Large intestine (tissue), 12 donors: Measurements from ENCODE around the gene MEIOC. TPM values are rescaled to one million over a fixed set of nuclear protein-coding genes. Genes with fewer than 3 reads are reported as not detected.
"Not testable (repeated sequence)": the region's sequence is repeated elsewhere in the genome, so short reads cannot be mapped to it uniquely, and the experiment has no call there.

Source experiments
- DNase-seq, 2 donors: peaks; one replicate each; pipeline versions ENCODE4 v3.0.0 to v3.0.0-alpha.2; 2013
- H3K27ac ChIP-seq: one replicate; pipeline ENCODE4 v1.5.1; 2013; ENCODE audit warnings: low read length
- H3K27me3 ChIP-seq: 2 replicates; pipeline ENCODE4 v1.6.1; 2013; ENCODE audit warnings: low read length; ENCODE audit not compliant: control insufficient read depth, insufficient read depth
- H3K36me3 ChIP-seq: 2 replicates; pipeline ENCODE4 v1.6.1; 2013; ENCODE audit warnings: low read length; ENCODE audit not compliant: control insufficient read depth, insufficient read depth
- H3K4me1 ChIP-seq: one replicate; pipeline ENCODE4 v1.6.1; 2013; ENCODE audit warnings: low read length; ENCODE audit not compliant: control insufficient read depth, insufficient read depth
- H3K4me3 ChIP-seq: one replicate; pipeline ENCODE4 v1.5.1; 2013; ENCODE audit warnings: low read length
- H3K9me3 ChIP-seq: one replicate; pipeline ENCODE4 v1.6.1; 2013; ENCODE audit warnings: mild to moderate bottlenecking, low read depth, low read length, moderate library complexity; ENCODE audit not compliant: control insufficient read depth
- WGBS: methylation state at CpG from one replicate; pipeline ENCODE4 v1.1.5; 2013; ENCODE audit warnings: low lambda C conversion rate; ENCODE audit not compliant: insufficient coverage; 5-methylcytosine and 5-hydroxymethylcytosine counted together
- long read RNA-seq, 11 donors: transcript quantifications; one replicate each; lab custom pipeline, GENCODE V29; 2026
- polyA plus RNA-seq: library from polyadenylated mRNA; unstranded; fragments of 120-200 nt; gene quantifications from one replicate; pipeline ENCODE4 v1.2.1, GENCODE V29; 2013

MEIOC gene
- polyA plus RNA-seq = 0.55 TPM
- long read RNA-seq, donor 1, partial matches to known transcripts = 19 of 19 reads
- long read RNA-seq, donor 1, other reads (novel, unspliced or antisense) = 0 of 19 reads
- long read RNA-seq, donor 2, partial matches to known transcripts = 5 of 30 reads
- long read RNA-seq, donor 2, other reads (novel, unspliced or antisense) = 25 of 30 reads
- long read RNA-seq, donor 3 = 0 reads
- long read RNA-seq, donor 4 = 0 reads
- long read RNA-seq, donor 5 = 0 reads
- long read RNA-seq, donor 6 = 0 reads
- long read RNA-seq, donor 7 = 0 reads
- long read RNA-seq, donor 8, partial matches to known transcripts = 16 of 38 reads
- long read RNA-seq, donor 8, other reads (novel, unspliced or antisense) = 22 of 38 reads
- long read RNA-seq, donor 9, partial matches to known transcripts = 0 of 19 reads
- long read RNA-seq, donor 9, other reads (novel, unspliced or antisense) = 19 of 19 reads
- long read RNA-seq, donor 10 = 0 reads
- long read RNA-seq, donor 11 = 0 reads

DNA sequence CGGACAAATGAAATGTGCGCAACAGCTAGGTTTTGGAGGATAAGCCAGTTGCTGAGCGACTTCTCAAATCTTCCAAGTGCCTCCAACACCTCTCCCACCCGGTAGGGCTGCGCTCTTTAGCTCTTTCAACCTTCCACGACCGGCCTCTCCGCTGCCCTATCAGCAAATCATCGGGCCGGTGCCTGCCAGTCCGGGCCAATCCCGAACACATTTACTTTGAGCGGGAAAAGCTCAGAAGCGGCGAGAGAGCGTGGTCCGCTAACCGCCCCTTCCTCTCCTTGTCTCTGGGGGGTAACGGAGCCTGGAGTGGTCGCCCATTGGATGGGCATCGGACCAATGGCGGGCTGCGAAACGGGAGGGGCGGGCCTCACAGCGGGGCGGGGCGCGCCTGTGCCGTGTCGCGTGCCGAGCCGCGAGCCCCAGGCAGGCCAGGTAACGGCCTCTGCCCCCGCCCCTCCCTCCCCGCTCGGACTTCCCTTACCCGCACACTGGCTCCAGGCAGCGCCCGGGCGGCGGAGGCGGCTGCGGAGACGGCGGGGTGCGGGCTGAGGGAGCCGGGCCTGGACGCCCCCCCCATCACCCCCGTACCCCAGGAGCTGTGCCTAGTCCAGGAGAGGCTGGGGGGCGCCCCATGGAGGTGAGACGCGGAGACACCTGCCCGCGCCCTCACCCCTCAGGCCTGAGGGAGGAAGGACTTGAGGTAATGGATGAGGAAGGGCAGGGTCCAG, at the start of gene MEIOC:
TSS of gene MEIOC (plus strand) at position 486 of the 728 bp plus-strand sequence. CDS start at position 632, 146 bp downstream.
- H3K36me3 ChIP-seq = no peaks in the 10 kb centered on the region
- H3K27me3 ChIP-seq = peaks cover 50% of the 10 kb centered on the region
- DNase-seq = peak in 1 of 2 donors; percentile 20
- no peak within 1 kb of the TSS for H3K27ac ChIP-seq
- H3K4me3 ChIP-seq = no peak within 1 kb of the TSS
- no CpG with 5 or more reads among the region's 57 CpGs for WGBS
- H3K4me1 ChIP-seq = peaks cover 3% of the 10 kb centered on the region
- no peaks in the 10 kb centered on the region for H3K9me3 ChIP-seq

DNA sequence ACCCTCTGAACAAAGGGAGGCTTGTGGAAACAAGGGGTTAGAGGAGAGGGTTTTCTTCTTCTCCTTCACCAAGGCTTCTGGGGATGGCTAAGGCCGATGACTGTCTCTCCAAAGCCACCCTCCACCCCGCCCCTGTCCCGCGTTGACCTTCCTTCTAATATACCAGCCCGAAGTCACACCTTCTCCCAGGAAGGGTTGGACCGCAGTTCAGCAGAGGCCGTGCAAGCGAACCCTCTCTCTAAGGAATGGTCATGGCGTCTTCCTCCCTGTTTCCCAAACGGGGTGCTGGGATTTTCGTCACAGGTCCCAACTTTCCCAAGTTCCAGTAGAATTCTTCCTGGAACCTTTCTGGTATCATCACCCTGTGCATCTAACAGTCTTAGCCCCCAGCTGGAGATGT, 49.6 kb upstream of the MEIOC start:
- WGBS = no CpG with 5 or more reads among the region's 11 CpGs
- Histone ChIP-seq H3K4me3 (no peak overlapping the region), H3K27me3 (no peaks in the 10 kb centered on the region), H3K9me3 (no peaks in the 10 kb centered on the region), H3K4me1 (no peaks in the 10 kb centered on the region), H3K36me3 (no peaks in the 10 kb centered on the region), H3K27ac (no peak overlapping the region)
- no peak for DNase-seq

DNA sequence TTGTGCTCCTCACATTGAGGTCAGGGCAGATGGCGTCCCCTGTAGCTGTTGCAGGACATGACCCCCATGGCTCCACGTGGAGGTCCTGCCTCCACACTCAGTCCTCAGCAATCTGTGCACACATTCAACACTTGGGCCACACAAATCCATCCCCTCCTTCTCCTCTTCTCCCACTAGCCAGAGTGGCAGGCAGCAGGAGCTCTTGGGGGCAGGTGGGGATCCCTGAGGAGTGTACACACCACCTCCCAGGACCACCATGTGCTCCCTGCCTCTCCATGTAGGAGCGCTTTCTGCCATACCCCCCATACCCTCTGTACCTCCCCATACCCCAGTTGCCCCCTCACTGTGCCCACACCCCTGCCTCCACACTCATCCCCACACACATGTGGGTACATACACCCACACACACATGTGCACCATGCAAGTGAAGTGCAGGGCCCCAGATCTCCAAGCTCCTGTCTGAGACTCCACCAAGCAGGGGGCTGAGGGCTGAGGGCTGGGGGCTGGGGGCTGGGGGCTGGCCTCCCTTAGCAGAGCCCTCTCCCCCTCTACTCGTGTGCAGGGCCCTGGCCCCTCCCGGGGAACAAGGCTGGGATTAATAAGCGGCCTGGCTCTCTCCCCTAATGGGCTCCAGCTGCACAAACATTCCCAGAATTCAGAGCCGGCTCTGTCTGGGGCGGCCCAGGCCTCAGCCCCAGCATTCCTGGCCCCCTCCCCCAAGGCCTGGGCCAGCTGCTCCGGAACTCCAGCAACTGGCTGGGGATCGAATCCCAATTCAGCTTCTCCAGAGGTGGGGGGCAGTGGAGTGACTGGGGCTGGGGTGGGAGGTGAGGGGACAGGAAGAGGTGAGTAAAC, 48.2 kb upstream of the MEIOC start:
- no peaks in the 10 kb centered on the region for H3K36me3 ChIP-seq

DNA sequence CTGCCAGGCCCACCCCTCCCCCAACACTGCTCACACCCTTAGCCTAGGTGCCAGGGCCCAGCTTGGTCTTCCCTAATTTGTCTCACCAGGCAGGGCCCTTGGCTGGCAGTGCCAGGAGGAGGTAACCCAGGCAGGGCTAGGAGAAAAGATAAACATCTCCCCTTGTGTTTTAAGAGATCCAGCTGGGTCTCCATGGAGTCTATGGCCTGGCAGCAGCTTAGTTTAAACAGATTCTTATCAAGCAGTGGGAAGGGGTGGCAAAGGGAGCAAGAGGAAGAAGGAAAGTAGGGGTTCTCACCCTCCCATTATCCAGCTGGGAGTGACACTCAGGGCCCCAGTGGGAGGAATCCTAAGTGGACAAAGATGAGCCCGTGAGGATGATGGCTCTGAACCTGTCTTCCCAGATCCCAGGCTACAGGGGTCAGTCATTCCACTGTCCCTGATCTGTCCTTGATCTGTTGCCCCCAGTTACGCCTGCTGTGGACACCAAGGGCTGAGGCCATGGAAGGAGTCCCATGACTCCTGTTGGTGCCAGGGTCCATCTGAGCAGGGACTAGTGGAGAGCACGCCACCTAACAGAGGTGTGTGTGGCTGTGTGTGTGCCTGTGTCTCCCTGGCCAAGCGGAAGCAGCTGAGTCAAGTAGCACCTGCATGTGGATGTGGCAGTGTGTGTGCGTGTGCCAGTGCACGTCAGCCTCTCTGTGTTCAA, 47.4 kb upstream of the MEIOC start:
- WGBS = no CpG with 5 or more reads among the region's 6 CpGs
- no peak overlapping the region for H3K27ac ChIP-seq

More for the DNA sequence above, 48.2 kb upstream of the MEIOC start:
- Histone ChIP-seq H3K27me3 (no peaks in the 10 kb centered on the region), H3K4me1 (no peaks in the 10 kb centered on the region), H3K27ac (no peak overlapping the region), H3K9me3 (no peaks in the 10 kb centered on the region), H3K4me3 (no peak overlapping the region)
- peak; percentile 33 to 35 for DNase-seq
- WGBS = no CpG with 5 or more reads among the region's 10 CpGs

DNA sequence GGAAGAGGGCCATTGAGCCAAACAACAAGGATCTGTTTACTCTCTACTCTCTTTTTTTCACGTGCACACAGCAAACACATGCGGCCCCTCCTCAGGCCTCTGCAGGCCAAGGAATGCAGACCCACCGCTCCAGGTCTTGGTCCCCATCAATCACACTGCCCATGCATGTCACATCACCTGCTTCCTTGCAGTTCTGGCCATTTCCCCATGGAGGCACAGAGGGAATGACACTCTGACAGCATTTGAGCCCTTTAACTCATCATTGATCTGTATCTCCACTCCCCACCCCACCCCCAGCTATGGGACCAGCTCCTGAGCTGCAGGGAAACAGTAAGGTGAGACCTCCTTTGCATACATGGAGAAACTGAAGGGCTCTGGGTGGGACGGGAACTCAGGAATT, 45.9 kb upstream of the MEIOC start:
- Histone ChIP-seq H3K27ac (no peak overlapping the region), H3K36me3 (no peaks in the 10 kb centered on the region), H3K4me1 (no peaks in the 10 kb centered on the region), H3K9me3 (no peaks in the 10 kb centered on the region), H3K27me3 (no peaks in the 10 kb centered on the region), H3K4me3 (no peak overlapping the region)
- WGBS = no CpG with 5 or more reads among the region's 4 CpGs
- no peak for DNase-seq

More for the DNA sequence above, 47.4 kb upstream of the MEIOC start:
- DNase-seq = no peak
- no peaks in the 10 kb centered on the region for H3K9me3 ChIP-seq
- H3K4me3 ChIP-seq = no peak overlapping the region
- no peaks in the 10 kb centered on the region for H3K36me3 ChIP-seq
- H3K4me1 ChIP-seq = no peaks in the 10 kb centered on the region
- H3K27me3 ChIP-seq = no peaks in the 10 kb centered on the region

DNA sequence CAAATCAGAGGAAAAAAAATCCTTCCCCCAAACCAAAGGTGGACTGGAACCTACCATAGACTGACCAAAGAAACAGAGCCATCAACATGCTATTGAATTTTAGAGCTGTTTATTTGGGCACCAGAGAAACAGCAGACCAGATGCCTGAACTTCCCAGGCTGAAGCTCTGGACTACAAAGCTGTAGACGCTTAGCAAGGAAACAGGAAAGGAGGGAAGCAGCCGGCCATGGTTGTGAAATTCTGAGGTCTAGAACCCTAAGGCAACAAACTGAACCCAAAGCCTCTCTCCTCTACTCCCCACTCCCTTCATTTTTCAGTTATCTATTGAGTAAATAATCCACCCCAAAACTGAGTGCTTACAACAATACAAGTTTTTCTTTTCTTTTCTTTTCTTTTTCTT, 45.4 kb upstream of the MEIOC start:
- Histone ChIP-seq H3K4me1 (no peaks in the 10 kb centered on the region), H3K27me3 (no peaks in the 10 kb centered on the region), H3K36me3 (no peaks in the 10 kb centered on the region), H3K4me3 (no peak overlapping the region), H3K27ac (no peak overlapping the region), H3K9me3 (no peaks in the 10 kb centered on the region)
- no peak for DNase-seq
- WGBS = 80% methylated on average over 1 of the region's 2 CpGs

DNA sequence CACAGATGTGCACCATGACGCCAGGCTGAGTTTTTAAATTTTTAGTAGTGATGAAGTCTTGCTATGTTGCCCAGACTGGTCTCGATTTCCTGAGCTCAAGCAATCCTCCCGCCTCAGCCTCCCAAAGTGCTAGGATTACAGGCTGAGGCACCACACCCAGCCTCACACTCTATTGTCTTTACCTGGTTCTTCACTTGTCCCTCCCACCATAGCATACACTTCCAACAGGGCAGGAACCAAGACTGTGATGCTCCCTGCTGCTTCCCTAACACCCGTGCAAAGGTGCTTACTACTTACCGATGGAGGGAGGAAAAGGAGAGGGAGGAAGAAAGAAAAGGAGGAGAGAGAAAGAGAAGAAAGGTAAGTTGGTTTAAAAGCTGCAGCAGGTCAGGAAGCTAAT, 41.4 kb upstream of the MEIOC start:
- no peak overlapping the region for H3K4me3 ChIP-seq
- no peak overlapping the region for H3K27ac ChIP-seq
- no peaks in the 10 kb centered on the region for H3K4me1 ChIP-seq
- H3K27me3 ChIP-seq = no peaks in the 10 kb centered on the region
- WGBS = no CpG with 5 or more reads among the region's 5 CpGs
- no peak for DNase-seq
- no peaks in the 10 kb centered on the region for H3K36me3 ChIP-seq
- no peaks in the 10 kb centered on the region for H3K9me3 ChIP-seq

DNA sequence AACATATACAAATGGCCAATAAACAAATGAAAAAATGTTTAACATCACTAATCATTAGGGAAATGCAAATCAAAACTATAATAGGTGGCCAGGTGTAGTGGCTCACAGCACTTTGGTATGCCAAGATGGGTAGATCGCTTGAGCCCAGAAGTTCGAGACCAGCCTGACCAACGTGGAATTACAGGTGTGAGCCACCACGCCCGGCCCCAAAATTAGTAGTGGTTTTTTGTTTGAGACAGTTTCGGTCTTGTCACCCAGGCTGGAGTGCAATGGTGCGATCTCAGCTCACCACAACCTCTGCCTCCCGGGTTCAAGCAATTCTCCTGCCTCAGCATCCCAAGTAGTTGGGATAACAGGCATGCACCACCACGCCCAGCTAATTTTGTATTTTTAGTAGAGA, 37.6 kb upstream of the MEIOC start:
- H3K27ac ChIP-seq, DNase-seq, H3K9me3 ChIP-seq, H3K4me1 ChIP-seq, H3K4me3 ChIP-seq, H3K27me3 ChIP-seq, H3K36me3 ChIP-seq: not testable (repeated sequence)
- no CpG with 5 or more reads among the region's 9 CpGs for WGBS

DNA sequence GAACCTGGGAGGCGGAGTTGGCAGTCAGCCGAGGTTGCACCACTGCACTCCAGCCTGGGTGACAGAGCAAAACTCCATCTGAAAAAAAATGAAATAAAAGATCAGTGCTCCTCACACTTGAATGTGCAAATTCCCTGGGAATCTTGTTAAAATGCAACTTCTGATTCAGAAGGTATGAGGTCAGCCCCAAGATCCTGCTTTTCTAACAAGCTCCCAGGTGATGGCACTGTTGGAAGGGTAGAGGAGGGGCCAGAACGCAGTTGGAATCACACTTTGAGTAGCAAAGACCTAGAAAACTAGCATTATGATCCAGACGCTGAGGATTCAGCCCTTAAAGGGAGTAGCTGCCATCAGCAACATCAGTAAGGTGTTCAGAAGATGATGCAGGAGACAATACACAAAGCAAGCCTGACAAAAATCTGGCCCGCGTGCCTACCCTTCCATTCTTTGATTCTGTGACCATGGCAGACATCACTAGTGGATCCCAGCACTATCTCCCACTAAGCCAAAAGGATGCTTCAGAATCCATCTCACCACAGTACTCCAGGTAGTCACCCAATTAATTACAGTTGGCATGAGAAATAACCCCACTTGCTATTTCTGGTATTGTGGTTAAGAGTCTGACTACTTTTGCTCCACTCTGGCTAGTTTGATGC, 33.1 kb upstream of the MEIOC start:
- 33% methylated on average over 1 of the region's 6 CpGs for whole genome bisulfite sequencing
- Histone ChIP-seq H3K4me3 (no peak overlapping the region), H3K4me1 (peaks cover under 1% of the 10 kb centered on the region), H3K27me3 (peaks cover 5% of the 10 kb centered on the region), H3K36me3 (no peaks in the 10 kb centered on the region), H3K27ac (no peak overlapping the region), H3K9me3 (no peaks in the 10 kb centered on the region)
- no peak for DNase-seq
